ENCODE data around the gene MNT. TPM values are rescaled to one million over a fixed set of nuclear protein-coding genes. Genes with fewer than 3 reads are reported as not detected.
A peak's percentile ranks its signal among the peaks of the same experiment; 100 is the strongest.

The MNT gene
- total RNA-seq, 1 donor from 2014 or later, result 47.4 TPM

DNA sequence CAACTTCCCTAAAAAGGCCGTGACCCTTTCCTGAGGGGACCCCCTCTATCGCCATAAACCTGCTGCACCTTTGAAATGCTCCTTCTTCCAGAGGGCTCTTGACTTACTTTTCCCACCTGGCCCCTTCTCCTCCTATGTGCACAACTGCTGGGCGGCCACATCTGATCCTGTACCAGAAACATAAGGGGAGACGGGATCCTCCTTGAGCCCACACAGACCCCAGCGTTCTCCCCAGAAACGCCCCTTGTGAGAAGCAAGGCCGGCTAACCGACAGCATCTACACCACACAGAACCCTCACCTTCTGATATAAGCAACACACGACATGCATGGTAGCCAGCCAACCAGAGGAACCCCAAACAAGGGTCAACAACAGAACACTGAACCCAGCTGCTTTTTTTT lies 14.2 kb upstream of the MNT start:
- DNase-seq (ENCODE audit: low spot score), result no peak

GRCh38 chr17:2414446-2415064 lies 13.7 kb upstream of the MNT start:
- no peak for DNase-seq (ENCODE audit: low spot score)

- no peak for DNase-seq (ENCODE audit: low spot score)
These were observed 11.7 kb upstream of the MNT start for GRCh38 chr17:2412561-2413021.

DNA sequence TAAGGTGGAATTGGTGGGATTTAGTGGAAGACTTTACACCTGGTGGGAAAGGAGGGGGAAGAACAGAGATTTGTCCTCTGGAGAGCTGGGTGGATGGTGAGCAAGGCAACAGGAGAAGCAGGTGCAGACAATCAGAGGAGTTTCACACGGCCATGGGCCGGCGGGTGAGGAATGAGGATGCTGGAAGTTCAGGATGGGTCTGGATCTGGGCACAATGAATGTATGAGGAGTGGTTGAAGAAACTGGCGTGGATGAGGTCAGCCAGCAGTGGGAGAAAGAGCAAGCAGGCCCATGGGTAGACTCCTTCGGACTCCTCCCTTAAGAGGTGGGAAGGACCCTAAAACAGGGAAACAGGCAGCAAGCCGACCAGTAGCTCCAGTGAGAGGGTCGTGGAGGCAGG lies 10.1 kb upstream of the MNT start:
- DNase-seq (ENCODE audit: low spot score), result no peak

GRCh38 chr17:2406903-2407790 lies 6.3 kb upstream of the MNT start:
- DNase-seq (ENCODE audit: low spot score), result peak; percentile 86

- peak; percentile 67 for DNase-seq (ENCODE audit: low spot score)
These were observed 5.5 kb upstream of the MNT start for GRCh38 chr17:2406271-2406902.

DNA sequence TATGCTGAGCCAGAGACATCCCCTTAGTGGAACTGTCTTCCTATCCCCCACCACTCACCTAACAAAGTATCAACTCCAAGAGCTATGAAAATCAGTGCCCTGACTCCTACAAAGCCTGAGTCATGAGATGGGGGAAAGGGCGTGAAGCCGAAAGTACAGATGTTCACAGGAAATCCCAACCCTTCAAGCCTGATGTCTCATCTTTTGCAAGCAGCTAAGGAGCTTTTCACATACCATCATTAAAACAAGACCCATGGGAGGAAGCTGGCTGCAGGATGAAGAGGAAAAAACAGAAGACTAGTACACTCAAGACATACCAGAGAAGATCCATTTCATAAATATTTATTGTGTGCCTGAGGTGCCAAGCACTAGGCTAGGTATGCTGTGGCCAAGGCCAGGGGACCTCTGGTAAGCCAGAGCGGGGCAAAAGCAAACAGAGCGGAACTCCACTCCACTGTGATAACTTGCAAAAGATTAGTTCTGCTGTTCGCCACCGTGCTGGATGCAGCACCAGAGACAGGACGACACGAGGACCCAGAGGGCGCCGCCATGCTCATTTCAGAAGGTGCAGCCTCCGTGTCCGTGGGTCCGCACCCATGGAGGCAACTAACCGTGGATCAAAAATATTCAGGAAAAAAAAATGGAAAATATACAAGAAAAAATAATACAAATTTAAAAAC lies 4.5 kb upstream of the MNT start:
- DNase-seq (ENCODE audit: low spot score), result no peak

DNA sequence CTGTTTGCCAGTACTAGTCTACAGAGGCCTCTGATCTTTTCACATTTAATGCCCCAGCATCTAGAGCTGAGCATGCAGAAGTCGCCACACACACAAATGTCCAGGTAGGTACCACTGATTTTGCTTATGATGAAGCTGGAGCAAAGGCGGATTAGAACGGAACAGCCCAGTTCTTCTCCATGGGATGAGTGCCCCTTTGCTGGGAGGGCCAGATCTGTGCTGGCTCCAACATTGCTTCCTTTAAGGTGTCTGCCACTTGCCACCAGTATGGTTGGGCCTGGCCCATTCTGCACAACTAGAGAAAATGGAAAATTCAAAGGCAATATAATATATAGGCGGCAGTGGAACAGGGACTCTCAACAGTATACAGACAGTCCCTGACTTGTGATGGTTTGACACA lies 2.2 kb upstream of the MNT start:
- DNase-seq (ENCODE audit: low spot score), result no peak

- no peak for DNase-seq (ENCODE audit: low spot score)
These were observed 1.7 kb upstream of the MNT start for GRCh38 chr17:2402544-2402943.

- peak; percentile 100 for DNase-seq (ENCODE audit: low spot score)
These were observed 764 bp upstream of the MNT start for GRCh38 chr17:2401426-2402221.

- DNase-seq (ENCODE audit: low spot score), result no peak
These were observed 390 bp downstream of the MNT start for GRCh38 chr17:2400474-2400866.

DNA sequence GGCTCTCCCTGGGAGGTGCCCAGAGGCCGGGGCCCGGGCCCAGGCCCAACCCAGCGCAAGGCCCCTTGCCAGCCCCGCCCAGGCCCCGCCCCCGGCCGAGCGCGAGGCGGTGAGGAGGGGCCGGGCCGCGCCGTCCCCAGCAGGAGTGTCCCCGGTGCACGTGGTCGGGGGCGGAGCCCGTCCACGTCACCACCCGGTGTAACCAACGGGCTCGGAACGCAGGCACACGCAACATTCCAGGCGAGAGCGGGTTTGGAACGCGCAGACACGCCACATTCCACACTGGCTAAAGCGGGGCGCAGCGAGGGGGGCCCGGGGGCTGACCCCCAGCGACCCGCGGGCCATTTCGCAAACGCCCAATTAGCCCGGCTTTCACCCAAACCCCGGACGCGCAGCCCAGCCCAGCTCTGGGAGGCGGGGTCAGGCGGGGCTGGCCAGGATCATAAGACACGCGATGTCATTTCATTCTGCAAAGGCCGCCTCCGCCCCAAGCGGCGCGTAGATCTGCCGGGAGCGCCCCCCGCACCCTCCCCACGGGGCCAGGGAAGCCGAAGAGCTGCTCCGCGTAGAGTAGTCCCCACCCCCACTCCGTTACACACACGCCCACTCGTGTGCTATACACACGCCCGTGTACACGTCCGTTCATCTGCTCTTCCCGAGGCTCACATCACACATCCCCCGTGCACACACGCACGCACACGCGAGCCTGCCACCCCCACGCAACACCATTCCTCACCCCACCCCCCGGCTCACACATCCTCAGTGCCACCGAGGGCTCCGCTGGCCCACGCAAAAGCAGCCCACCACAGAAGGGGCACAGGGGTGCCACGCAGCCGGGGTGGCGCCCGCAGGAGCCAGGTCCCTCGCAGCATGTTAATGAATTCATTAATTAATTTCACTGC lies 1.0 kb downstream of the MNT start:
- peak; percentile 95 for DNase-seq (ENCODE audit: low spot score)

GRCh38 chr17:2398655-2399571 lies 1.9 kb downstream of the MNT start:
- peak; percentile 79 for DNase-seq (ENCODE audit: low spot score)

GRCh38 chr17:2398182-2398581 lies 2.7 kb downstream of the MNT start:
- DNase-seq (ENCODE audit: low spot score), result no peak

- no peak for DNase-seq (ENCODE audit: low spot score)
These were observed 3.4 kb downstream of the MNT start for GRCh38 chr17:2397247-2398171.

- DNase-seq (ENCODE audit: low spot score), result peak; percentile 95
These were observed 4.2 kb downstream of the MNT start for GRCh38 chr17:2396568-2397246.

- no peak for DNase-seq (ENCODE audit: low spot score)
These were observed 4.7 kb downstream of the MNT start for GRCh38 chr17:2396192-2396567.
